IPS DF 6.9 (cell line): Measurements from ENCODE around the gene SERPINF2.
"Not testable (repeated sequence)": the region's sequence is repeated elsewhere in the genome, so short reads cannot be mapped to it uniquely, and the experiment has no call there.

Experiments
- DNase-seq: peaks from one replicate; pipeline ENCODE4 v3.0.0-alpha.2; 2013; ENCODE audit warnings: low read depth, low spot score
- H3K27ac ChIP-seq: one replicate; pipeline ENCODE4 v1.5.1; 2013; ENCODE audit warnings: low read length, control low read depth
- H3K27me3 ChIP-seq: 2 replicates; pipeline ENCODE4 v1.6.1; 2013; ENCODE audit warnings: mild to moderate bottlenecking, low read length; ENCODE audit not compliant: control insufficient read depth, insufficient read depth
- H3K36me3 ChIP-seq: 2 replicates; pipeline ENCODE4 v1.6.1; 2013; ENCODE audit warnings: low read length; ENCODE audit not compliant: control insufficient read depth, insufficient read depth
- H3K4me1 ChIP-seq: 2 replicates; pipeline ENCODE4 v1.6.1; 2013; ENCODE audit warnings: low read length; ENCODE audit not compliant: control insufficient read depth, insufficient read depth
- H3K4me3 ChIP-seq: 2 replicates; pipeline ENCODE4 v1.5.1; 2013; ENCODE audit warnings: mild to moderate bottlenecking, low read length
- H3K9me3 ChIP-seq: 2 replicates; pipeline ENCODE4 v1.6.1; 2013; ENCODE audit warnings: low read length, inconsistent platforms; ENCODE audit not compliant: control insufficient read depth, insufficient read depth
- WGBS: extraction: QIAGEN DNeasy Blood & Tissue Kit; methylation state at CpG from one replicate; pipeline ENCODE4 v1.1.7; 2013; ENCODE audit warnings: mixed read lengths, missing lambda C conversion rate; ENCODE audit not compliant: insufficient read length, insufficient coverage; 5-methylcytosine and 5-hydroxymethylcytosine counted together

The SERPINF2 gene

DNA sequence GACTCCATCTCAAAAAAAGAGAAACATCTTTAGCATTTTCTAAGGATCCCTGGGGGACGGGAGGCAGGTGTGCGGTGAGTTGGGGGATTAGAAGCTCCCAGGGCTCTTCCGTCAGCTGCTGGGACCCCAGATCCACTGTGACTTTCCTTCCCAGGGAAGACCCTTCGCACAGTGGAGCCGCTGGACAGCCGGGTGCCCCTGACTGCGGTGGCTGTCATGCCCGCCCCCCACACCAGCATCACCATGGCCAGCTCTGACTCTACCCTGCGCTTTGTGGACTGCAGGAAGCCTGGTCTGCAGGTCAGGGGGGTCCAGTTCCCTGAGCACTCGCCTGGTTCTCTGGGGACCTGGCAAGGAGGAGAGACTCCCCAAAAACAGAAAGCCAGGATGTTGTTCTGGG lies 7.3 kb upstream of the SERPINF2 start:
- Histone ChIP-seq H3K27ac (no peak overlapping the region), H3K36me3 (no peaks in the 10 kb centered on the region; the same call in 1 of the 2 replicates), H3K9me3 (no peaks in the 10 kb centered on the region), H3K4me3 (no peak overlapping the region), H3K4me1 (peaks cover 5% of the 10 kb centered on the region; the same call in 1 of the 2 replicates), H3K27me3 (no peaks in the 10 kb centered on the region)
- DNase-seq = no peak
- WGBS = no CpG with 5 or more reads among the region's 10 CpGs

- no peaks in the 10 kb centered on the region for H3K27me3 ChIP-seq
- no peak overlapping the region for H3K27ac ChIP-seq
- no peak for DNase-seq
- no peaks in the 10 kb centered on the region; the same call in 1 of the 2 replicates for H3K36me3 ChIP-seq
- no CpG with 5 or more reads among the region's 17 CpGs for WGBS
- H3K4me1 ChIP-seq = peaks cover 5% of the 10 kb centered on the region; the same call in 1 of the 2 replicates
- no peaks in the 10 kb centered on the region for H3K9me3 ChIP-seq
- no peak overlapping the region for H3K4me3 ChIP-seq
Measured at GRCh38 chr17:1735834-1736347, 6.8 kb upstream of the SERPINF2 start.

DNA sequence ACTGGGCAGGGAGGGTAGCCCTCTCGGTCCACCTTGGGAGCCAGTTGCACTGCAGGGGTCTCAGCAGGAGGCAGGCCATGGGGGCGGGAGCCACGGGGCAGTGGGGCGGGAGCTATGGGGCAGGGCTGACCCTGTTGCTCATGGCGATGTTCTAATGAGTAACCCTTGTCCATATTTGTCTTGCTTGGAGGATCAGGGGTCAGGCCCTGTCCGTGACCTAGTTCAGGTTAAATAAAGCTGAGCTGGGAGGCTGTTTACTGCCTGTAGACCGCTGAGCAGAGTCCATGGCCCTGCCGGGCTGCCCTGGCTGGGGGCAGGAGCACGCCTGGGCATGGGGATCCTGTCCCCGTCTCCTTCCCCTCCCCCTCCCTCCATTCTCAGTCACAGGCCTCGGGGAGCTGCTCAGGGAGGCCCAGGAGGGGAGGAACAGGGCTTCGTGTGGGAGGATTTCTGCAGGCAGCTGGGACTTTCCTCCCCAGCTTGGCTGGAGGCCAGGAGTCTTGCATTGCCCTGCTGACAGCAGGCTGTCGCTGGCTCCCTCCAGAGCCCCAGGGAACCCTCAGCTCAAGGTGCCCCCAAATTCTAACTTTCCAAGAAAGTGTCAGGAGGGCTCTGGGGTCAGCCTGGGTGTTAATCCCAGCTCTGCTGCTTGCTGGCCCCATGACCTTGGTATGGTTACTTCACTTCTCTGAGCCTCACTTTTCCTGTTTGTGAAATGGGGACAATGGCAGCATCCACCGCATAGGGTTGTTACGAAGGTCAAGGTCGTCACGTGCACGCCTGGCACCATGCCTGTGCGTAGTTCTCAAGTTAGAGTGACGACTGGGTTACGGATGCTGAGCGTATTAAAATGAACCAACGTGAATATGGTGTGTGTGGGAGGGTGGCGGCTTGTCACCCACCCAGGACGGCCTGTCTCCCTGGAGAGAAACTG lies 6.1 kb upstream of the SERPINF2 start:
- no peaks in the 10 kb centered on the region for H3K9me3 ChIP-seq
- no peak overlapping the region for H3K27ac ChIP-seq
- H3K4me3 ChIP-seq = no peak overlapping the region
- no peaks in the 10 kb centered on the region for H3K27me3 ChIP-seq
- peaks cover 5% of the 10 kb centered on the region; the same call in 1 of the 2 replicates for H3K4me1 ChIP-seq
- H3K36me3 ChIP-seq = no peaks in the 10 kb centered on the region; the same call in 1 of the 2 replicates
- no CpG with 5 or more reads among the region's 25 CpGs for WGBS
- DNase-seq = no peak

DNA sequence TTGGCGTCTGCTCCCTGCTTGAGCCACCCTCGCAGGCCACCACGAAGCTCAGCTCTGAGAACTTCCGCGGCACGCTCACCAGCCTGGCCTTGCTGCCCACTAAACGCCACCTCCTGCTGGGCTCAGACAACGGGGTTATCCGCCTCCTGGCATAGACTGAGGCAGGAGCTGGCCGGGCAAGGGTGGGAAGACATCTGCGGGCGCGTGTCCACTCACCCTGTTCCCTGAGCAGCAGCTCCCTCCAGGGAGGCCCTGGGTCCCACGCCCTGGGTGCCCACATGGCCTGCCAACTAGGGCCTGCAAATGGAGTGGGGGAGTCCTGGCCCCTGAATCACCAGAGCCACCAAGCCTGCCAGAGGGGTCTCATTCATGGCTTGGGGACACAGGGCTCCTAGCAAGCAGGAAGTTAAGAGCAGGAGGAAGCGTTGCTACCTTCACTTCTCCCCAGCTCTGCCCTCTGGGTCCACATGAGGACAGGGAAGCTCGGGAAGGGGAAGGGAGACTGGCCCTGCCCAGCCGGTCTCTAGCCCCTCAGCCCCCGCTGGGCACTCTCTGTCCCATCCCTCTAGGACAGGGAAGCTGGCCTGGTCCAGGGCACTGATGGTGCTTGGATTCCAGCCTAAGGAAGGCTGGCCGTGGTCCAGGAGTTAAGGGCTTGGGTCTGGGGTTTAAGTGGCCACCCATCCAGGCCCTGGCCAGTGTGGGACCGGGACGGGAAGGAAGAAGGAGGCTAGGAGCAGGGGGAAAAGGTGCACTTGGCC lies 5.0 kb upstream of the SERPINF2 start:
- H3K4me1 ChIP-seq = peaks cover 5% of the 10 kb centered on the region; the same call in 1 of the 2 replicates
- WGBS = no CpG with 5 or more reads among the region's 21 CpGs
- H3K36me3 ChIP-seq = no peaks in the 10 kb centered on the region; the same call in 1 of the 2 replicates
- no peaks in the 10 kb centered on the region for H3K27me3 ChIP-seq
- no peaks in the 10 kb centered on the region for H3K9me3 ChIP-seq
- no peak overlapping the region for H3K4me3 ChIP-seq
- no peak overlapping the region for H3K27ac ChIP-seq
- no peak for DNase-seq

DNA sequence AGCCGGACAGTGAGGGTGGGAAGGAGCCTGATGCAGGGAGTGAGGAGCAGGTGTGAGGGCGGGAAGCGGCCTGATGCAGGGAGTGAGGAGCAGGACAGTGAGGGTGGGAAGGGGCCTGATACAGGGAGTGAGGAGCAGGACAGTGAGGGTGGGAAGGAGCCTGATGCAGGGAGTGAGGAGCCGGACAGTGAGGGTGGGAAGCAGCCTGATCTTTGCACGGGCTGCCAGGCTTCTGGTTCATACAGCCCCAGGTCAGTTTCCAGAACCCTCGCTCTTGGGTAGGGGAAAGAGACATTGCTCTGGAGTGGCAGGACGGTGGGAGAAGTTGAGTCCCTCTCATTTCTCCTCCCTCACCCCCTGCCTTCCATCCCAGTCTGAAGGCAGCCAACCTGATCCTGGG lies 772 bp upstream of the SERPINF2 start:
- DNase-seq, H3K4me1 ChIP-seq, H3K27me3 ChIP-seq, H3K9me3 ChIP-seq, H3K36me3 ChIP-seq, H3K27ac ChIP-seq, H3K4me3 ChIP-seq: not testable (repeated sequence)
- no CpG with 5 or more reads among the region's 7 CpGs for WGBS

DNA sequence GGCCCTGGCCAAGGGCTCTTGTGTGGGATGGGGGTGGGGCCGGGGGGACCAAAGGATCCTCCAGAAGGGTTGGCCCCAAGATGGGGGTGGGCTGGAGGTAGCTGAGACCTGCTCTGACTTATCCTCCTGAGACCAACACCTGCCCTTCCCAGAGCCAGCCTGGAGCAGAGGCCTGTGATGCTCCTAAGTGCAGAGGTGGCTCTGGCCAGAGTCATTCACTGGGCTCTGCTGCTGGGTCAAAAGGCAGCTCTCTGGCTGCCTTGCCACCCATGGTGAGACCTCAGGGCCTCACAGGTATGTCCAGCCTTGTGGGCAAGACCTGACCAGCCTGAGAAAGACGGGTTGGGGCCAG lies 393 bp downstream of the SERPINF2 start:
- no CpG with 5 or more reads among the region's 2 CpGs for WGBS
- H3K36me3 ChIP-seq = no peaks in the 10 kb centered on the region
- no peaks in the 10 kb centered on the region for H3K9me3 ChIP-seq
- no peaks in the 10 kb centered on the region for H3K27me3 ChIP-seq
- no peak for DNase-seq
- H3K4me3 ChIP-seq = no peak overlapping the region
- no peak overlapping the region for H3K27ac ChIP-seq
- no peaks in the 10 kb centered on the region for H3K4me1 ChIP-seq

- H3K27ac ChIP-seq = no peak overlapping the region
- WGBS = no CpG with 5 or more reads among the region's 29 CpGs
- no peak for DNase-seq
- H3K9me3 ChIP-seq = no peaks in the 10 kb centered on the region
- no peak overlapping the region for H3K4me3 ChIP-seq
- H3K4me1 ChIP-seq = no peaks in the 10 kb centered on the region
- H3K27me3 ChIP-seq = no peaks in the 10 kb centered on the region
- H3K36me3 ChIP-seq = no peaks in the 10 kb centered on the region
Measured at GRCh38 chr17:1744551-1745512, 2.2 kb downstream of the SERPINF2 start.

DNA sequence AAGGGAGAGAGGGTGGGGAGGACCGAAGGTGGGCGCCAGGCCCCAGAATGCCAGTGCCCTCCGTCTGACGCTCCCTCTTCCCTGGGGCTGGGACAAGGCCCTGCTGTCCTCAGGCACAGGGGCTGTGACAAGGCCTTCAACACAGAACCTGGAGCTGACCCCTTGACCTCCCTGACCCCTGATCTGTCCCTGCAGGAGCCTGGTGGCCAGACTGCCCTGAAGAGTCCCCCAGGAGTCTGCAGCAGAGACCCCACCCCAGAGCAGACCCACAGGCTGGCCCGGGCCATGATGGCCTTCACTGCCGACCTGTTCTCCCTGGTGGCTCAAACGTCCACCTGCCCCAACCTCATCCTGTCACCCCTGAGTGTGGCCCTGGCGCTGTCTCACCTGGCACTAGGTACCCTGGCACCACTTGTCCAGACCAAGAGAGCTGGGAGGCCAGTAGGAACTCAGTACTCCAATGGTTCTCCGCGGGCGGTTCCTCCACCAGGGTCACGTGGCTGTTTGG lies 2.9 kb downstream of the SERPINF2 start:
- H3K4me1 ChIP-seq = no peaks in the 10 kb centered on the region
- DNase-seq = no peak
- no CpG with 5 or more reads among the region's 12 CpGs for WGBS
- H3K9me3 ChIP-seq = no peaks in the 10 kb centered on the region
- H3K4me3 ChIP-seq = no peak overlapping the region
- no peak overlapping the region for H3K27ac ChIP-seq
- H3K36me3 ChIP-seq = no peaks in the 10 kb centered on the region
- H3K27me3 ChIP-seq = no peaks in the 10 kb centered on the region

GRCh38 chr17:1746975-1747543 lies 4.4 kb downstream of the SERPINF2 start:
- Histone ChIP-seq H3K4me3 (no peak overlapping the region), H3K36me3 (no peaks in the 10 kb centered on the region), H3K9me3 (no peaks in the 10 kb centered on the region), H3K27me3 (no peaks in the 10 kb centered on the region), H3K27ac (no peak overlapping the region), H3K4me1 (no peaks in the 10 kb centered on the region)
- DNase-seq = no peak
- WGBS = no CpG with 5 or more reads among the region's 22 CpGs
